Measurements from ENCODE around the gene WWOX.

Gene WWOX

DNA sequence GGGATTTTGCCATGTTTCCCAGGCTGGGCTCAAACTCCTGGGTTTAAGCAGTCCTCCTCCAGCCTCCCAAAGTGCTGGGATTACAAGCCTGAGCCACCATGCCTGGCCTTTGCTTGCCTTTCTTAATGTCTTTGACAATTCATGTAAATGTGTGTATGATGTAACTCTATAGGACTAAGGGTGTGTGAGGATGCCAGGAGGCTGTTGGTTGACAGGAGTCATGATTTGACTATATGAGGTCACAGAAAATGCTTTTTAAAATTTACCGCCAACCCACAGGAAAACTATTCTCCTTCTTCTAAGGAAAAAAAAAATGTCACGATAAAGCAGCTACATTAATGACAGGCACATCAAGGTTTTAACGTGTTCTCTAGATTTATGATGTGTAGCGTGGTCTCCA, 118.8 kb downstream of the WWOX start:
- DNase-seq: no peak
- TF ChIP-seq, protein P1, sequence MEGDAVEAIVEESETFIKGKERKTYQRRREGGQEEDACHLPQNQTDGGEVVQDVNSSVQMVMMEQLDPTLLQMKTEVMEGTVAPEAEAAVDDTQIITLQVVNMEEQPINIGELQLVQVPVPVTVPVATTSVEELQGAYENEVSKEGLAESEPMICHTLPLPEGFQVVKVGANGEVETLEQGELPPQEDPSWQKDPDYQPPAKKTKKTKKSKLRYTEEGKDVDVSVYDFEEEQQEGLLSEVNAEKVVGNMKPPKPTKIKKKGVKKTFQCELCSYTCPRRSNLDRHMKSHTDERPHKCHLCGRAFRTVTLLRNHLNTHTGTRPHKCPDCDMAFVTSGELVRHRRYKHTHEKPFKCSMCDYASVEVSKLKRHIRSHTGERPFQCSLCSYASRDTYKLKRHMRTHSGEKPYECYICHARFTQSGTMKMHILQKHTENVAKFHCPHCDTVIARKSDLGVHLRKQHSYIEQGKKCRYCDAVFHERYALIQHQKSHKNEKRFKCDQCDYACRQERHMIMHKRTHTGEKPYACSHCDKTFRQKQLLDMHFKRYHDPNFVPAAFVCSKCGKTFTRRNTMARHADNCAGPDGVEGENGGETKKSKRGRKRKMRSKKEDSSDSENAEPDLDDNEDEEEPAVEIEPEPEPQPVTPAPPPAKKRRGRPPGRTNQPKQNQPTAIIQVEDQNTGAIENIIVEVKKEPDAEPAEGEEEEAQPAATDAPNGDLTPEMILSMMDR (IDR thresholded peaks at IDR 0.05): no peak
- H3K27me3 ChIP-seq: no peaks in the 10 kb centered on the region
- H3K9me3 ChIP-seq: no peaks in the 10 kb centered on the region
- no peak overlapping the region for H3K4me3 ChIP-seq
- H3K27ac ChIP-seq: no peak overlapping the region
- no peaks in the 10 kb centered on the region for H3K4me1 ChIP-seq
- intact Hi-C loops (cut with DNase I; ENCODE audit: low total_unique reads): no loop called here
- no peaks in the 10 kb centered on the region for H3K36me3 ChIP-seq

DNA sequence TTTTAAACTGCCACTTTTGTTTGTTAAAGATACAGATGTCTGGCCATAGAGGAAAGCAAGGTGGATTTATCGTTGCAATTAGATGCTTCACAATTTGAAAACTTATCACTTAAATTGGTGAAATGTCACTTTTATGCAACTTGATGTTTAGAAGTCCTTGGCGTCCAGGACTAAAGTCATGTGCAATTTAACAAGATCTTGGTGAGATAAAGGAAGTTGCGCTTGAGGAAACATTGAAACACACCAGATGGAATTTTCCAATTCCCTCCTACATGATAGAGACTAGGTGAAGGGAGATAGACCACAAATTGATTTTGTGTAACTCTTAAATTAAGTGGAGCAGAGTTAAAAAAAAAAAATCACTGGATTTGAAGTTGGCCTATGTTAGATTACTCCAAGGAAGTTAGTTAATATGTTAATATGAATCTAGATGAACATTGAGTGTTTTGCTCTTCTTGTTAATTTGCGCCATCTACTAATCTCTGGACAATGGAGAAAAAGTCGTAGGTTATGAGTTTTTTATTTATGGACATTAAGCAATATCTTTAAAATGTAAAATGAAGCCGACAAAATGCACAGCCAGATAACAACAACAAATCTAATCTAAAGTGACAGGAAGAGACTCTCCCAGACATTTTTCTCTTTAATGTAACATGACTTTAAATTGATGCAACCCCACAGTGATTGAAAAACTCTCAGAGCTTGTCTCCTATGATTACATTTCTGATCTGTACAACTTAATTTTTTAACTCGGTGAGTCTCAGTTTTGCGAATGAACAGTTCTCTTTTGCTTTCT, 119.6 kb downstream of the WWOX start:
- H3K36me3 ChIP-seq: no peaks in the 10 kb centered on the region
- no peak for DNase-seq
- H3K4me3 ChIP-seq: no peak overlapping the region
- H3K27ac ChIP-seq: no peak overlapping the region
- H3K27me3 ChIP-seq: no peaks in the 10 kb centered on the region
- intact Hi-C loops (cut with DNase I; ENCODE audit: low total_unique reads): no loop called here
- no peaks in the 10 kb centered on the region for H3K9me3 ChIP-seq
- TF ChIP-seq, protein P1 (IDR thresholded peaks at IDR 0.05): no peak
- no peaks in the 10 kb centered on the region for H3K4me1 ChIP-seq

DNA sequence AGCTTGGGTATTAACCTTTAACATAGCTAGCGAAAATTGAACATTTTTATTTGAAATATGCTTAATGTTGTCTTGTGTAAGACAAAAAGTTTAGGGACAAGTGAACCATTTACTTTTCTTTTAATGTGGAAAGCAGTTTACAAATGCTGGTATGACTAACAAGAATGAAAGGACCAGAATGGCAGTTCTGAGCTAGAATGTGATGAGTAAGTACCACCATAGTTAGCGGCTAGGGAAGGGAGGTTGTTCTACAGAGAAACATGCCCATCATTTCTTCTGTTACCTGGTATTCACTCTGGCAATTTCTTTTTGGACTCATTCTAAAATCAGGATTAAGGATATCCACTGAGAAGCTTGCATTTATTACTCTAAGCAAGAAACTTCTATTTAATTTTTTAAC, 121.1 kb downstream of the WWOX start:
- Histone ChIP-seq H3K27ac (no peak overlapping the region), H3K9me3 (no peaks in the 10 kb centered on the region), H3K4me1 (no peaks in the 10 kb centered on the region), H3K36me3 (no peaks in the 10 kb centered on the region), H3K4me3 (no peak overlapping the region), H3K27me3 (no peaks in the 10 kb centered on the region)
- intact Hi-C loops (cut with DNase I; ENCODE audit: low total_unique reads): no loop called here
- TF ChIP-seq, protein P1 (IDR thresholded peaks at IDR 0.05): no peak
- no peak for DNase-seq

DNA sequence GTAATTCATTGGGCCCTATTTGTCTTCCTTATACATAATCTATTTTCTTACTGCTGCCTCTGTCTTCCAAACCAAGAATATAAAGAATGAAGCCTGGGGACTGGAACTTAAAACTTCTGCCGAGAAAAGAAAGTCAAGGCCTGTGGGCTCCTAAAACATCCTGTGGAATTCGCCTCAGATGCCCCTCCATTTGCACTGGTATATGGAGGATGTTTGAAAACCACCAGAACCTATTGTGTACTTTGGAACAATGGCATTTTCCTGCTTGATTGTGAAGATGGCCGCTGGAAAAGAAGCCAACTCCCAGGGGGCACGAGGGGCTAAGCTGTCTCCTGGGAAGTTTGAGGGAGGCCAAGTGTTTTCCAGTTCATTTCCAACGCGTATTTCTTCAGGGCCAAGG, 122.4 kb downstream of the WWOX start:
- no peak for DNase-seq
- H3K4me1 ChIP-seq: no peaks in the 10 kb centered on the region
- H3K27me3 ChIP-seq: no peaks in the 10 kb centered on the region
- TF ChIP-seq, protein P1 (IDR thresholded peaks at IDR 0.05): no peak
- no peaks in the 10 kb centered on the region for H3K36me3 ChIP-seq
- intact Hi-C loops (cut with DNase I; ENCODE audit: low total_unique reads): no loop called here
- H3K27ac ChIP-seq: no peak overlapping the region
- H3K9me3 ChIP-seq: no peaks in the 10 kb centered on the region
- H3K4me3 ChIP-seq: no peak overlapping the region

DNA sequence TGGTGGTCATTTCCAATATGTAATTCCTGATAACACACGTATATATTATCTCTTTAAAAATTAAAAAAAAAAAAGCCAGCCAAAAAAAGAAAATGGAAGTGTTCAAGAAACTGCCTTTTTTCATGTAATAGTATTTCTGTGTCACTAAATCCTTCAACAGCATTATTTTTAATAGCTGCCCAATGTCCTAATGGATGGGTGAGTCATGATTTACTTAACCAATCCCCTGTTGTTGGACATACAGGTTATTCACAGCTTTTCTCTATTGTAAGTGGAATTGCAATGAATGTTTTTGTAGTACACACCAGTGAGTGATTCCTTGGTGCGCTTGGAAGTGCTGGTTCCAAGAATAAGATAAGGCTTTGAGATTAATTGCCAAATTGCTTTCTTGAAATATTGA, 124.9 kb downstream of the WWOX start:
- Histone ChIP-seq H3K27ac (no peak overlapping the region), H3K27me3 (no peaks in the 10 kb centered on the region), H3K4me3 (no peak overlapping the region), H3K36me3 (no peaks in the 10 kb centered on the region), H3K9me3 (no peaks in the 10 kb centered on the region), H3K4me1 (no peaks in the 10 kb centered on the region)
- no peak for DNase-seq
- TF ChIP-seq, protein P1 (IDR thresholded peaks at IDR 0.05): no peak
- intact Hi-C loops (cut with DNase I; ENCODE audit: low total_unique reads): no loop called here

Measured in tibial artery (tissue), 4 donors.